GM18498 (cell line): ENCODE results near the gene UPK3BL2.
"Not testable (repeated sequence)": the region's sequence is repeated elsewhere in the genome, so short reads cannot be mapped to it uniquely, and the experiment has no call there.

Experiments
- ATAC-seq: cut with Tn5 transposase; IDR thresholded peaks from one replicate; pipeline ENCODE4 v1.9.1; 2021; ENCODE audit warnings: mild to moderate bottlenecking, moderate library complexity; ENCODE audit not compliant: unreplicated experiment

Gene UPK3BL2

DNA sequence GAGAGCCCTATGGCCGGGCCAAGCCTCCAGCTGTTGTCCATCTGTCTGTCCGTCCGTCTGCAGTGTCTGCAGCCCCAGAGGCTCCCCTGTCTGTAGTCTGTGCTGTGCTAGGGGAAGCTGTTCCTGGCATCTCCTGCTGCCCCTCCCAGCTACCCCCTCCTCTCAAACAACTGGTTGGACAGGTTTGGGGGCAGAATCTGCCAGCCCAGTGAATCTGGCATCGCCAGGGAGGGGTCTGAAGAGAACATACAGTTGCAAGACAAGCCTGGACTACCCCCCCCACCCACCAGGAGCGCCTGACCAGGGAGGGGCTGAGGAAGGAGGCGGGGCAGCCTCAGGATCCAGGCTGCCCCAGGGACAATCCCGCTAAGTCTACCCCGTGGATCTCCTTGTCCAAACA is at the start of gene UPK3BL2:
UPK3BL2 (minus strand) TSS at position 101 of the 400 bp plus-strand sequence; CDS start at position 41, 60 bp downstream.
- ATAC-seq: not testable (repeated sequence)

DNA sequence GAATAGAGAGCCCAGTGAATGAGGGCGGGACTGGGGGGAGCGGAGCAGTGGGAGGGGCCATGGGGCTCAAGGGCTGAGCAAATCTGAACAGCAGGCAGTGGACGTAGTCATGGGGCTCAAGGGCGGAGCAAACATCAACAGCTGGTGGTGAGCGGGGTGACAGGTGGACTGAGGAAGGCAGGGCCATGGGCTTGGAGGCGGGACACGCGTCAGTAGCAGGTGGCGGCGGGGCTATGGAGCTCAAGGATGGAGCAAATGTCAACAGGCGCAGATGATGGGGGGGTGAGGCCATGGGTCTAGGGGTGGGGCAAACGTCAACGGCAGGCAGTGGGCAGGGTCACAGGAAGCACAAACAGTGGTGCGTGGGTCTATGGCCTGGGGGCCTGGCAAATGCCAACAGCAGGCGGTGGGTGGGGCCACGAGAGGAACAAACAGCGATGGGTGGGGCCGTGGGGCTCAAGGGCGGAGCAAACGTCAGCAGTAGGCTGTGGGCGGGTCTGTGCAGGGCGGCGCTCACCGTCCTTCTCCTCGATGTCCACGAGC is 49.1 kb upstream of the UPK3BL2 start:
- ATAC-seq: peak; percentile 55

DNA sequence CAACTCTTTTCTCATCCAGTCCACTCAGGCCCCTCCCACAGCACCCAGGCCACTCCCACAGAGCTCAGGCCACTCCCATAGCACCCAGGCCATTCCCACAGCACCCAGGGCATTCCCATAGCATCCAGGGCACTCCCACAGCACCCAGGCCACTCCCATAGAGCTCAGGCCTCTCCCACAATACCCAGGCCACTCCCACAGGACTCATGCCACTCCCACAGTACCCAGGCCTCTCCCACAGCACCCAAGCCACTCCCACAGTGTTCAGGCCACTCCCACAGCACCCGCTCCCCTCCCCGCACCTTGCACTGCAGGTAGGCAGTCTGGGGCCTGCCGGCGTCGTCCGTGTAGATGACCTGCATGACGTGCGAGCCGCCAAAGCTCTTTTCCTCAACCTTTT is 46.4 kb upstream of the UPK3BL2 start:
- peak; percentile 36 for ATAC-seq

GRCh38 chr7:102583495-102583894 is 40.0 kb upstream of the UPK3BL2 start:
- not testable (repeated sequence) for ATAC-seq

DNA sequence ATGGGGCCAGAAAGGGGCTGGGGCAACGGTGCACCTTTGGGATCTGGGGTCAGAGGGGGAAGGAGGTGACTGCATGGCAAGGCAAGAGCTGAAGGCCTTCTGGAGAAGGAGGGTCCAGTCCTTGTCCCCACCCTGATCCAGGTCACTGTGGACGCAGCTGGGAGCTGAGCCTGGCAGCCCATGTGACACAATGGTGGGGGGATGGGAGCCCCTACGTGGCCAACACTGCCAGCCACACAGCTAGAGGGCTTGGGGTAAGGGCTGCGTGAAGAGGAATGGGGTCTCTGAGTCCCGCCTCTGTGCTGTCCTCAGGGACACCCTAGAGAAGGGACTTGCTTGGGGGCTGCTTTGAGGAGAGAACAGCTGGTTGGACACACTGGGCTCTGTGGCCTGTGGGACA is 38.2 kb upstream of the UPK3BL2 start:
- not testable (repeated sequence) for ATAC-seq

- ATAC-seq: not testable (repeated sequence)
Observed at GRCh38 chr7:102578486-102578885, 35.0 kb upstream of the UPK3BL2 start.

DNA sequence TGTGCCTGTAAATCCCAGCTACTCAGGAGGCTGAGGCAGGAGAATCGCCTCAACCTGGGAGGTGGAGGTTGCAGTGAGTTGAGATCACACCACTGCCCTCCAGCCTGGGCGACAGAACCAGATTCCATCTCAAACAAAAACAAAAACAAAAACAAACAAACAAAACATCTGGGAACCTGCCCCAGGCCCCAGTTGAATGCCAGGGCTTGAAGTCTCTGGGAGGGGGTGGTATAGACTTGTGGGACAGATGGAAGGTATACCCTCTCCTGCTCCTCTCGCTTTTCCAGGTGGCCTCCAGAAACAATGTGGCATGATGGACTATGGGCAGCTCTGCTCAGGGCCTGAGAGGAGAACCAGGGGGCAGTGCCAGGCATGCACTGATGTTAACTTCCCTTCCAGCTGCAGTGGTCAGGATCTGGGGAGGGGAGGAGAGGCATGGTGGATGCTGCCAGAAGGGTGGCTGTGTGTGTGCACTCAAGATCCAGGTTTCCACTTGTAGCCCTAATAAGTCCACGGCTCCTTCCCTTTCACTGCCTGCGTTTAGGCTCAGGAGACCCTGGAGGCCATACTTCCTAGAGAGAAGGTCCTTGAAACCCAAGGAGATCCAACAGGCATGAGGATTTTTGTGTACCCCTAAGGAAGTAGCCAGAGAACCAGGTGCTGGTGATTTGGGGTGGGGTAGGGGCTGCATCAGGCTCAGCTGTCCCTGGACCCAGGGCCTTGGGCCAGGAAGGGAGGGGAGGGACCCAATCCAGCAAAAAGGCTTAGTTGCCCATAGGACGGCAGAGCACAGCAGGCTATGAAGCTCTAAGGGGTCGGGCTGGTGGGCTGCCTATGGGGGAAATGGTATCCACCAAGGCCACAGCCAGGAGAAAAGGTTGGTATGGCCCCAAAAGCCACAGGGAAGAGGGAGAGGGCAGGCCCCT is 34.1 kb upstream of the UPK3BL2 start:
- ATAC-seq: not testable (repeated sequence)

DNA sequence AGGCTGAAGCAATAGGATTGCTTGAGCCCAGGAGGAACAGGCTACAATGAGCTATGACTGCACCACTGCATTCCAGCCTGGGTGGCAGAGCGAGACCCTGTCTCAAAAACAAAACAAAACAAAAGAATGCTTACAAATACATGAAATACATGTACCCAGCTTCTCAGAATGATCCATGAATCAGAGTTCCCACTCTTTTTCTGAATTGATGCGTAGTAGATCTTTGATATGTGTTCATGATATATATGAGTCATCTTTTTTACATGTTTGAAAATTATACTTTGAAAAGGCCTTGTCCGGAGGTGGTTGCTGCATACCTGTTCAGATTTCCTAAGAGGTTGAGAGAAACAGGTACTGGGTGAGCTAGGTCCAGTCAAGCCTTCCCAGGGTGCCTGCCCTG is 32.9 kb upstream of the UPK3BL2 start:
- not testable (repeated sequence) for ATAC-seq

GRCh38 chr7:102574607-102575006 is 31.1 kb upstream of the UPK3BL2 start:
- not testable (repeated sequence) for ATAC-seq

DNA sequence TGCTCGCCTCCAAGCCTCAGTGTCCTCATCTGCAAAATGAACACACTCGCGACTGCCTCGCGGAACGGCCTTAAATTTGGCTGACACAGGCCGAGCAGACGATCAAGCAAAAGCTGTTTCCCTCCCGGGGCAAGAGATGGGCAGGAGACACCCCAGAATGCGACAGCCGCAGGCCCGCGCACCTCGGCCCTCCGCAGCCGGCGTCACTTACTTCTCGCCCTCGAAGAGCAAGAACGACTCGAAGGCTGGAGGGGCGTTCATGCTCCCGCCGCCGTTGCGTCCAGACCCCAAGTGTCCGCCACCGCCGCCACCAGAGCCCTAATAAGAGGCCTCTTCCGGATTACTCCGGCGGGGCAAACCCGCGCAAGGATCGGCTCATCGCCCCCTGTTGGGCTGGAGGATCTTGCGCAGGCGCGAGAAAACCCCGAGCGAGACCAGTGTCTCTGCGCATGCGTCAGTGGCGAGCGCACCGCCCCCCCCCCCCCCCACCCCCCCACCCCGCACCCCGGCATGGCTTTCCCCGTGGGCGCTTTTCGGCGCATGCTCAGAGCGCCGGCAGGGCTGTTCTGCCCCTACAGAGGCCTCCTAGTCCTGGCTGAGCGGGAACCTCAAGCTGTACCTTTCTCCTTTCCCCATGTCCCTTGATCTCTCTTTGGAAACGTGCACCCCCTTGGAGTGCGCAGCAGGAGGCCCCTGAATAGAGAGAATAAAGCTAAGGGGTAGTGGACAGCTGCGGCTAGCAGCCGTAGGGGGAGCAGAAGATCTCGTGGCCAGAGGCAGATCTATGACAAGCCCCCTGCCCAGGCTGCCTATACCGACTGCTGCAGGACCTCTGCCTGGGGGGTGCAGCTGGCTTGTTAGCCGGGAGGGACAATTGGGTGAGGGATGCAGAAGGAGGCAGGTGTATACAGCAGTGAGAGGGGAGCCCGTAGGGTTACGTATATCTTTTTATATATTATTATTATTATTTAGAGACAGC is 29.1 kb upstream of the UPK3BL2 start, which contains the start of gene POLR2J3:
POLR2J3 (minus strand) TSS at position 323 of the 979 bp plus-strand sequence; CDS start at position 261, 62 bp downstream.
- peak; percentile 96 for ATAC-seq

- ATAC-seq: not testable (repeated sequence)
Observed at GRCh38 chr7:102568620-102569019, 25.1 kb upstream of the UPK3BL2 start.

- ATAC-seq: not testable (repeated sequence)
Observed at GRCh38 chr7:102550808-102551422, 7.4 kb upstream of the UPK3BL2 start, which contains the start of gene SPDYE2. Gene SPDYE2 (plus strand): TSS chr7:102551226. CDS start chr7:102553256, 2,030 bp downstream.

- ATAC-seq: peak; percentile 64
Observed at GRCh38 chr7:102546353-102546752, 2.9 kb upstream of the UPK3BL2 start.

DNA sequence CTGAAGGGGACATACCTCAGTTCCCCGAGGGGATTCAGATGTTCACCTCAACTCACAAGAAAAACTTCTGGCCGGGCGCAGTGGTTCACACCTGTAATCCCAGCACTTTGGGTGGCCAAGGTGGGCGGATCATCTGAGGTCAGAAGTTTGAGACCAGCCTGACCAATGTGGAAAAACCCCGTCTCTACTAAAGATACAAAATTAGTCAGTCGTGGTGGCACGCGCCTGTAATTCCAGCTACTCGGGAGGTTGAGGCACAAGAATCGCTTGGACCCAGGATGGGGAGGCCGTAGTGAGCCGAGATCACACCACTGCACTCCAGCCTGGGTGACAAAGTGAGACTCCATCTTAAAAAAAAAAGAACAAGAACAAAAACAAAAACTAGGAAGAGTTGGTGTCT is 1.8 kb upstream of the UPK3BL2 start:
- ATAC-seq: not testable (repeated sequence)

GRCh38 chr7:102544372-102544771 is 876 bp upstream of the UPK3BL2 start:
- ATAC-seq: not testable (repeated sequence)

DNA sequence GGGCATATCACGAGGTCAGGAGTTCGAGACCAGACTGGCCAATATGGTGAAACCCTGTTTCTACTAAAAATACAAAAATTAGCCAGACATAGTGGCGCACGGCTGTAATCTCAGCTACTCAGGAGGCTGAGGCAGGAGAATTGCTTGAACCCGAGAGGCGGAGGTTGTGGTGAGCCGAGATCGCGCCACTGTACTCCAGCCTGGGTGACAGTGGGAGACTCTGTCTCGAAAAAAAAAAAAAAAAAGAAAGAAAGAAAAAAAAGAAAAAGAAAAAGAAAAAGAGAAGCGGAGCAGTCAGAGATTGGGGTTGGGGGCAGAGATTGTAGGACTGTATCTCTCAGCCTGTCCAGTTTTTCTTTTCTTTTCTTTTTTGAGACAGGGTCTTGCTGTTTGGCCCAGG is 725 bp downstream of the UPK3BL2 start:
- ATAC-seq: not testable (repeated sequence)

GRCh38 chr7:102542083-102542482 is 1.4 kb downstream of the UPK3BL2 start:
- not testable (repeated sequence) for ATAC-seq

GRCh38 chr7:102540604-102541003 is 2.9 kb downstream of the UPK3BL2 start:
- ATAC-seq: not testable (repeated sequence)

DNA sequence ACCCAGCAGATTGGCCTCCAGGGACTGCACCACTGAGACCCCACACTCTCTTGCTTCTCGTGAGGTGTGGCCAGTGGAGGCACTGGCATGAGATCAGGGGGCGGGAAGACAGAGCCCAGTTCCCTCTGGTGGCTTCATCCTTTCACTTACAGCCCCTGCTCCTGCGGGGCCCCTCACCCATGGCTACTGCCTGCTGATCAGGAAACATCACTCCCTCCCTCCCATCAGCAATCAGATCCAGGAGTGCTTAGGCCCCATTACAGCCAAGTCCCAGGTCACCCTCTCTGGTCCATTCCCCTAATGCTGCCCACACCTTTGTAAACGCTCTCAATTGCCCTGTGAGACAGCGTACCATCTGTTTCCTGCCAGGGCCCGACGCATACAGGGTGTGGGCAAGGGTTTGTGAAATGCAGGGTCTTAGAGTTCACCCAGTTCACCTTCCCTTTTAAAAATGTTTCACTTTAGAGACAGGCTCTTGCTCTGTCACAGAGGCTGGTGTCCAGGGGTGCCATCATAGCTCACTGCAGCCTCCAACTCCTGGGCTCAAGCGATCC is 8.4 kb downstream of the UPK3BL2 start:
- ATAC-seq: not testable (repeated sequence)

- ATAC-seq: not testable (repeated sequence)
Observed at GRCh38 chr7:102532127-102532526, 11.4 kb downstream of the UPK3BL2 start.
